Esophagus squamous epithelium (tissue), 4 donors: ENCODE data around the gene PON2.

ENCODE experiments used
- CTCF ChIP-seq, 6 experiments: fragments of 450-650 bp in 4 of 6; fragments of 200-600 bp in 2 of 6; sonication (generic) in 2 of 6; IDR thresholded peaks; one replicate each; pipeline ENCODE4 v1.5.1; 2016 to 2019; ENCODE audit warnings: antibody characterized with exemption in 6 of 6, mild to moderate bottlenecking in 4 of 6, moderate library complexity in 4 of 6
- POLR2A ChIP-seq, 4 donors: fragments of 450-650 bp; IDR thresholded peaks; one replicate each; pipeline ENCODE4 v1.6.1; 2017; ENCODE audit warnings: antibody characterized with exemption in 4 of 4, mild to moderate bottlenecking in 4 of 4, moderate library complexity in 3 of 4

GRCh38 chr7:95375591-95376257 lies 59.1 kb downstream of the PON2 start:
- TF ChIP-seq CTCF (IDR thresholded peaks at IDR 0.05): no peak
- TF ChIP-seq POLR2A (IDR thresholded peaks at IDR 0.05): no peak
